IMR-90 (cell line): Measurements from ENCODE around the gene NKX1-1. TPM values are rescaled to one million over a fixed set of nuclear protein-coding genes. Genes with fewer than 3 reads are reported as not detected.

Experiments used
- ATAC-seq: fragments of 200-7000 bp; cut with Tn5 transposase; 2 replicates; pipeline ENCODE4 v1.9.1; 2020; ENCODE audit warnings: low read depth, mild to moderate bottlenecking, moderate library complexity
- BruUV-seq: library from RNA; stranded (reverse); fragments of 400-500 nt; replicated peaks from 2 replicates; lab custom pipeline; 2021; lab: Mats Ljungman, UMichigan
- CTCF ChIA-PET: fragments of 300-600 bp; formaldehyde crosslinking; extraction: SDS; loops from one replicate; lab custom pipeline; 2021; ENCODE audit warnings: antibody characterized with exemption; lab: Yijun Ruan, JAX
- POLR2A ChIA-PET: fragments of 300-600 bp; sonication (Branson Sonifier 250); formaldehyde crosslinking; loops from one replicate; lab custom pipeline; 2022; ENCODE audit warnings: antibody characterized with exemption; ENCODE audit not compliant: unreplicated experiment; lab: Charles Lee
- DNase-seq: peaks from one replicate; pipeline ENCODE4 v3.0.0; 2013
- H2AFZ ChIP-seq: replicated peaks from 2 replicates; pipeline ENCODE3; 2013; ENCODE audit warnings: low read length, mild to moderate bottlenecking; ENCODE audit not compliant: poor library complexity
- H2AK5ac ChIP-seq: 2 replicates; pipeline ENCODE4 v1.6.1; 2013; ENCODE audit warnings: low read depth, low read length, inconsistent platforms
- H2AK9ac ChIP-seq: replicated peaks from 2 replicates; pipeline ENCODE3; 2013; ENCODE audit warnings: mild to moderate bottlenecking, low read depth, low read length, moderate library complexity; ENCODE audit not compliant: poor library complexity
- H2BK120ac ChIP-seq: 2 replicates; pipeline ENCODE4 v1.6.1; 2013; ENCODE audit warnings: low read depth, low read length, inconsistent platforms
- H2BK15ac ChIP-seq: 3 replicates; pipeline ENCODE4 v1.6.1; 2013; ENCODE audit warnings: low read depth, low read length, inconsistent platforms
- H2BK20ac ChIP-seq: 2 replicates; pipeline ENCODE4 v1.6.1; 2013; ENCODE audit warnings: low read depth, mild to moderate bottlenecking, inconsistent platforms, low read length, moderate library complexity
- H2BK5ac ChIP-seq: 2 replicates; pipeline ENCODE4 v1.6.1; 2013; ENCODE audit warnings: mild to moderate bottlenecking, low read depth, low read length, inconsistent platforms; ENCODE audit not compliant: poor library complexity, severe bottlenecking
- H3K14ac ChIP-seq: replicated peaks from 2 replicates; pipeline ENCODE4 v1.6.1; 2013; ENCODE audit warnings: low read depth, low read length, inconsistent platforms
- H3K18ac ChIP-seq: 2 replicates; pipeline ENCODE4 v1.6.1; 2013; ENCODE audit warnings: low read depth, low read length, control low read depth
- H3K23ac ChIP-seq: 2 replicates; pipeline ENCODE4 v1.6.1; 2013; ENCODE audit warnings: low read depth, low read length, inconsistent platforms
- H3K27ac ChIP-seq: 2 replicates; pipeline ENCODE4 v1.5.1; 2013; ENCODE audit warnings: mild to moderate bottlenecking, control low read depth, low read length; ENCODE audit not compliant: insufficient read depth
- H3K27me3 ChIP-seq: 2 replicates; pipeline ENCODE4 v1.6.1; 2013; ENCODE audit warnings: low read length; ENCODE audit not compliant: control insufficient read depth, insufficient read depth
- H3K36me3 ChIP-seq: 2 replicates; pipeline ENCODE4 v1.6.1; 2013; ENCODE audit warnings: low read length, mixed read lengths; ENCODE audit not compliant: control insufficient read depth, insufficient read depth
- H3K4ac ChIP-seq: 2 replicates; pipeline ENCODE4 v1.6.1; 2013; ENCODE audit warnings: low read depth, low read length, inconsistent platforms
- H3K4me1 ChIP-seq: 2 replicates; pipeline ENCODE4 v1.6.1; 2013; ENCODE audit warnings: low read length, mixed read lengths; ENCODE audit not compliant: control insufficient read depth, insufficient read depth
- H3K4me2 ChIP-seq: 2 replicates; pipeline ENCODE4 v1.6.1; 2013; ENCODE audit warnings: low read depth, mild to moderate bottlenecking, control low read depth, low read length, moderate library complexity
- H3K4me3 ChIP-seq: 2 replicates; pipeline ENCODE4 v1.5.1; 2013; ENCODE audit warnings: low read depth, mild to moderate bottlenecking, control low read depth, low read length, moderate library complexity; ENCODE audit not compliant: insufficient read depth
- H3K56ac ChIP-seq: 2 replicates; pipeline ENCODE4 v1.6.1; 2013; ENCODE audit warnings: low read length, inconsistent platforms; ENCODE audit not compliant: insufficient read depth; ENCODE audit errors: extremely low read depth
- H3K79me1 ChIP-seq, 2 experiments: 2 replicates each; pipeline ENCODE4 v1.6.1; 2013; ENCODE audit warnings: low read length in 2 of 2, inconsistent platforms in 1 of 2, low read depth in 1 of 2
- H3K9ac ChIP-seq: 2 replicates; pipeline ENCODE4 v1.6.1; 2013; ENCODE audit warnings: low read depth, low read length, control low read depth
- H3K9me1 ChIP-seq: 2 replicates; pipeline ENCODE4 v1.6.1; 2013; ENCODE audit warnings: low read length, inconsistent platforms; ENCODE audit not compliant: insufficient read depth
- H3K9me3 ChIP-seq: 2 replicates; pipeline ENCODE4 v1.6.1; 2013; ENCODE audit warnings: low read length; ENCODE audit not compliant: control insufficient read depth, insufficient read depth
- H4K20me1 ChIP-seq: 2 replicates; pipeline ENCODE4 v1.6.1; 2013; ENCODE audit warnings: low read length, inconsistent platforms; ENCODE audit not compliant: insufficient read depth
- H4K5ac ChIP-seq: 2 replicates; pipeline ENCODE4 v1.6.1; 2013; ENCODE audit warnings: mild to moderate bottlenecking, low read depth, low read length, control low read depth
- H4K8ac ChIP-seq, 2 experiments: 2 replicates each; pipeline ENCODE4 v1.6.1; 2013; ENCODE audit warnings: low read depth in 2 of 2, low read length in 2 of 2, control low read depth in 1 of 2, inconsistent platforms in 1 of 2
- H4K91ac ChIP-seq: 2 replicates; pipeline ENCODE4 v1.6.1; 2013; ENCODE audit warnings: low read depth, low read length, inconsistent platforms; ENCODE audit not compliant: insufficient read depth
- BHLHE40 ChIP-seq: fragments of 150-350 bp; IDR thresholded peaks from 2 replicates; pipeline ENCODE4 v1.6.1; 2016; ENCODE audit warnings: mild to moderate bottlenecking, low read depth, low read length
- CTCF ChIP-seq: conservative IDR thresholded peaks from 2 replicates; pipeline ENCODE4 v1.5.1; 2012; ENCODE audit warnings: mild to moderate bottlenecking, low read depth, low read length, improper control_type of control experiment
- MAZ ChIP-seq: IDR thresholded peaks from 2 replicates; pipeline ENCODE4 v1.6.1; 2012; ENCODE audit warnings: low read depth, mild to moderate bottlenecking, low read length, improper control_type of control experiment, moderate library complexity, borderline replicate concordance
- MXI1 ChIP-seq: IDR thresholded peaks from 2 replicates; pipeline ENCODE4 v1.6.1; 2012; ENCODE audit warnings: low read depth, mild to moderate bottlenecking, low read length, moderate library complexity, borderline replicate concordance
- RFX5 ChIP-seq: IDR thresholded peaks from 2 replicates; pipeline ENCODE4 v1.8.0; 2012; ENCODE audit warnings: low read depth, mild to moderate bottlenecking, low read length, moderate library complexity
- USF2 ChIP-seq: fragments of 150-350 bp; IDR thresholded peaks from 2 replicates; pipeline ENCODE4 v1.6.1; 2017; ENCODE audit warnings: mild to moderate bottlenecking, antibody characterized with exemption, low read length, low read depth
- WGBS, 2 experiments: methylation state at CpG; one replicate each; pipeline versions ENCODE4 v1.1.5 to v1.1.7; 2013; ENCODE audit warnings: missing lambda C conversion rate in 2 of 2; ENCODE audit not compliant: insufficient read length in 1 of 2; ENCODE audit errors: extremely low coverage in 2 of 2; 5-methylcytosine and 5-hydroxymethylcytosine counted together
- dilution Hi-C: fragments of 300-500 bp; cut with HindIII; formaldehyde crosslinking; loops from one replicate; pipeline ENCODE4 v1.14.3; 2018; ENCODE audit warnings: low sequenced_read_pairs; ENCODE audit not compliant: unreplicated experiment
- in situ Hi-C: fragments of 300-500 bp; cut with MboI; formaldehyde crosslinking; loops from 3 replicates; pipeline ENCODE4 v1.14.3; 2019; ENCODE audit warnings: low sequenced_read_pairs, inconsistent platforms, mixed read lengths
- intact Hi-C: fragments of 100-400 bp; cut with micrococcal nuclease; formaldehyde crosslinking; loops from 2 replicates; pipeline ENCODE4 v1.10.0; 2022
- polyA plus RNA-seq, 3 experiments: library from polyadenylated mRNA; depleted of rRNA; stranded (reverse); fragments of >200 nt; gene quantifications; 2 replicates each; pipeline ENCODE4 v1.2.3, GENCODE V29; 2012; ENCODE audit warnings: low replicate concordance in 1 of 3
- total RNA-seq: library from RNA; depleted of rRNA; stranded (reverse); fragments of >200 nt; gene quantifications from 2 replicates; pipeline ENCODE4 v1.2.3, GENCODE V29; 2012

Gene NKX1-1
- total and polyA plus RNA-seq, 2 of the 4 experiments (the other 2 are of a cell fraction): not detected

DNA sequence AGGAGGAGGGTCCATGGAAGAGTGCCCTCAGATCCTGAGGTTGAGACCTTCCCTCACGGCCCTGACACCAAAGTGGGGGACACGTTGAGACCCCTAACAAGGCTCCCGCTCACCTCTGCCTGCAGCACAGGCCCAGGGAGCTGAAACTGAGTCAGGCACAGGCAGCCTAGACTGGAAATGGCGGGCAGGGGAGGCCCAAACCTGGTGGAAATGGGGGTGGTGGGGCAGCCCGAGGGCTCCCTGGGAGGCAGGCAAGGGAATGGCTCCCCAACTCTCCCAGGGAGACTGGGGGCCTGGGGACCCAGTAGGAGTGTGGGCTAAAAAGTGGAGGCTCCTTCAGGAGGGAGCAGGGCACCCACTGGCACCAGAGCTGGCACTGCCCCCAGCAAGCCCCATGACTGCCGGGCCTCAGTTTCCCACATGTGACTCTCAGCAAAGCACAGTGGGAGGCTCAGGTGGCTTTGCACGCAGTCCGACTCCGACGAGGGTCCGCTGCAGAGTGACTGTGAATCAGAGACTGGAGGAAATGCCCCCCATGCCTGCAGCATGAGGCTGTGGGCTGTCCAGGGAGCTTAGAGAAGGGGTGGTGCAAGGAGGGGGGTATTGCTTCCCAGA is 5.9 kb downstream of the NKX1-1 start:
- no peak for DNase-seq
- dilution Hi-C loops: no loop called here
- Histone ChIP-seq H4K8ac (no peak overlapping the region), H4K5ac (no peak overlapping the region), H2AK9ac (no peak overlapping the region), H3K4me2 (no peak overlapping the region), H3K9ac (no peak overlapping the region), H2BK15ac (no peak overlapping the region), H2AK5ac (no peak overlapping the region), H2BK20ac (no peak overlapping the region), H3K23ac (no peak overlapping the region), H4K20me1 (no peaks in the 10 kb centered on the region), H3K27ac (no peak overlapping the region), H3K9me1 (no peaks in the 10 kb centered on the region), H3K18ac (no peak overlapping the region), H3K56ac (no peak overlapping the region), H2BK120ac (no peak overlapping the region), H3K9me3 (peaks cover 23% of the 10 kb centered on the region), H3K27me3 (peaks cover 51% of the 10 kb centered on the region), H3K79me1 (no peaks in the 10 kb centered on the region), H2AFZ (no peak overlapping the region), H3K14ac (no peak overlapping the region), H3K4me1 (no peaks in the 10 kb centered on the region), H4K91ac (no peak overlapping the region), H3K36me3 (peaks cover 2% of the 10 kb centered on the region; the same call in 1 of the 2 replicates), H2BK5ac (no peak overlapping the region), H3K4me3 (no peak overlapping the region), H3K4ac (no peak overlapping the region)
- in situ Hi-C loops: no loop called here
- ChIA-PET CTCF (no interaction called here), POLR2A (no interaction called here)
- intact Hi-C loops: no loop called here
- 70% methylated on average over 7 of the region's 11 CpGs; no CpG with 5 or more reads in 1 of the 2 experiments for WGBS, 2 experiments
- ATAC-seq: no peak
- TF ChIP-seq RFX5 (no peak), MAZ (no peak), CTCF (no peak), USF2 (no peak), MXI1 (no peak), BHLHE40 (no peak)
- BruUV-seq: no TSS peak
